Measurements from ENCODE around the gene PHF21B.

The PHF21B gene

DNA sequence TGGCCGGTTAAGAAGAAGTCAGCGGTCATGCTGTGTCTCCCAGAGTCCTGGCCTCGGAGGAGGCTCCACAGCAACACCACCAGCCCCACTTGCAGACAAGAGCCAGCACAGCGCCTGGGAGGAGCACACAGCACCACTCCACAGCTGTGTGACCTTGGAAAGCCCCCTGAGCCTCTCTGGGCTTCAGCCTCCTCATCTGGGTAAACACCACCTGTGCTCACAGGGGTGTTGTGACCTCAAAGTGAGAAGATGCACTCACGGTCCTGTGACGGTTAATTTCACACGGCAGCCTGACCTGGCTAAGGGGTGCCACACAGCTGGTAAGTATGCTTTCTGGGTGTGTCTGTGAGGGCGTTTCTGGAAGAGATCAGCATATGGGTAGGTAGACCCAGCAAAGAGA lies 54.7 kb downstream of the PHF21B start:
- DNase-seq: no peak

DNA sequence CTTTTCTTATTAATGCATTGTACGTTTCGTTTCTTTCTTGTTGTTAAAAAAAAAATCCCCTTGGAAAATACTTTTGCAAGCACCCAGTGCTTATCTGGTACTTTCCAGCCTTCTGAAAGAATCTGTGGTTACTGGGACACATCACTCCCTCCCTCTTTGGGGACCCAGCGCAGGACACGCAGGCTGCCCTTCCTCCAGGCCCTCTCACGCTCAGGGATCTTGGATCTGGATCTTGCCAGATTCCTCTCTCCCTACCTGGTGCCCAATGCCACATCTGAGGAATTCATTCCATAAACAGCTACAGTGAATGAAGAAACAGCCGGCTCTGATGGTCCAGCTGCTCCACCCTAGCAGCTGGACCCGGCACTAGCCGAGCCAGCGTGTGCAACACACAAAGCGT lies 55.7 kb downstream of the PHF21B start:
- no peak for DNase-seq

DNA sequence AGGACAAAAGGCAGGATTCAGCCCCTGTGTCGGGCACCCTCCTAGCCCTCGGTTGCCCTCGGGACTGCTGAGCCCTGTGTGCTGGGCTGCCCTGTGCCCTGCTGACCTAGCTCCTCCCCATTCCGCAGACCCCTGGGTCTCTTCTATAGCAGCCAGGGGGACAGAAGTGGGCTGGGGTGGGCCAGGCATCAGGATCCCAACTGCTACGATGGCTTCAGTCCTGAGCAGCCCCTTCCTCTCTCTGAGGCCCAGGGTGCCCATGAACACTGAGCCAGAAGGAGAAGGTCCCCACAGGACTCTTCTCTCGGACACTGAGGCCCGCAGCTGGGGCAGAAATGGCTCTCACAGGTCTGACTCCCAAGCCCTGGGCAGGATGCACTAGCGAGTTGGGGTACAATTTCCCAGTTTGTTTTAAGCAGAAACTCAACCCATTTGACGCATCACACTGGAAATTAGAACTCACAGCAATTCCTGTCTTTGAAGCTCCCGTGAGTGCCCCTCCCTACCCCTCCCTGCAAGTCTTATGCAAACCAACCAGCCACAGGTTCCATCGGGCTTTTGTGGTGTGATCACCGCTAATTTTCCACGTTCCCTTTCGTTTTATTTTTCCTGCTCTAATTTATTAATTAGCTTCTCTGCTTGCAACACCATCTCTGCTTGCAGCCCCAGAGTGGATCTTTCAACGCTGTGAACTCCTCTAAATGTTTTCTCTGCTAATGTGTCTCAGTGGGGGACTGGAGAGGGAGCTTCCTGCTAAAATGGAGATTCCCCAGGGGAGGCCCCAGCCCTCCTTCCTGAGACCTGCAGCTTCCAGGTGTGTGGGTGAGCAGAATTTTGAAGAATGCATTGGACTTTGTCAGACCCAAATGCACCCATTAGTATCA lies 56.7 kb downstream of the PHF21B start:
- DNase-seq: no peak

DNA sequence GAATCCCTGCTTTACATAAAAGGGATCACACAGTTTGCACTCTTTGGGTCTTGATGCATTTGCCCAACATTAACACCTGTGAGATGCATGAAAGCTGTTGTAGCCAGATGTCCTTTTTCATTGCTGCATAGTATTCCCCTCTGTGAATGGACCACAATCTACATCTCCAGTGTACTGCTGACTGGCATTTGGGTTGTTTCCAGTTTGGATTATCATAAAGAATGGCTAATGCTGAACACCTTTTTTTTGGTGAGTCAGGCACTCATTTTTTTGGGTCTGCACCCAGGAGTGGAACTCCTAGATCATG lies 58.3 kb downstream of the PHF21B start:
- DNase-seq: no peak

DNA sequence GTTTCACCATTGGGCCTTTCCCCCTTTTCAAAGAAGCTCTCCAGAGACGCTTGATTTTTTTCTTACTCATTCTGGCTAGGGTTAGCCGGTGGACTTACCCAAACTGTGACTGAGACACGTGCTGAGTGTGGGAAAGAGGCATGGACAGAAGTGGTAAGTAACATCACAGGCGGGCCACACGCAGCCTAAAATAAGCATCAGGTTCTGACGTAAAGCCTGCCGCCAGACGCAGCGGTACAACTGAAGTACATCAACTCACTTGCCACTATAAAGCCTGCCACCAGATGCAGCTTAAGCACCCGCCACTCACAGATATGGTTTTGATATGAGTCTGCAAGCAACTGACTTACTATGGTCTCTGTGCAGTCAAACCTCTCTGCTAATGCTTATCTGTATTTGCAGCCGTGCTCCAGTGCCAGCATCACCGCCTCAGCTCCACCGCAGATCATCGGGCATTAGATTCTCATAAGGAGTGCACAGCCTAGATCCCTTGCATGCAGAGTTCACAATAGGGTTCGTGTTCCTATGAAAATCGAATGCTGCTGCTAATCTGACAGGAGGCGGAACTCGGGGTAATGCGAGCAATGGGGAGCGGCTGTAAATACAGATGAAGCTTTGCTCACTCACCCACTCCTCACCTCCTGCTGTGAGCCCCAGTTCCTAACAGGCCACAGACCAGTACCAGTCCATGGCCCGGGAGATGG lies 58.8 kb downstream of the PHF21B start:
- DNase-seq: no peak

DNA sequence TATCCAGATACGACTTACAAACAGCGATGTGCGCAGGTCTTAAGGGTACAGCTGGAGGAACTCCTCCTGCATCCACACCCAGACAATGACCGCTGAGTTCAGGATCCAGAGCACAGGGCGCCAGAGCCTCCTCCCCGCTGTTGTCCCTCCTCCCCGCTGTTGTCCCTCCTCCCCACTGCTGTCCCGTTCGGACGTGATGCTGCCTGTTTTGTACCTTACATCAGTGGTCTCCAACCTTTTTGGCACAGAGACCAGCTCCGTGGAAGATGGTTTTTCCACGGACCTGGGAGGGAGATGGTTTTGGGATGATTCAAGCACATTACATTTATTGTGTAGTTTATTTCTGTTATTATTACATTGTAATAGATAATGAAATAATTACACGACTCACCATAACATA lies 62.0 kb downstream of the PHF21B start:
- DNase-seq: no peak

DNA sequence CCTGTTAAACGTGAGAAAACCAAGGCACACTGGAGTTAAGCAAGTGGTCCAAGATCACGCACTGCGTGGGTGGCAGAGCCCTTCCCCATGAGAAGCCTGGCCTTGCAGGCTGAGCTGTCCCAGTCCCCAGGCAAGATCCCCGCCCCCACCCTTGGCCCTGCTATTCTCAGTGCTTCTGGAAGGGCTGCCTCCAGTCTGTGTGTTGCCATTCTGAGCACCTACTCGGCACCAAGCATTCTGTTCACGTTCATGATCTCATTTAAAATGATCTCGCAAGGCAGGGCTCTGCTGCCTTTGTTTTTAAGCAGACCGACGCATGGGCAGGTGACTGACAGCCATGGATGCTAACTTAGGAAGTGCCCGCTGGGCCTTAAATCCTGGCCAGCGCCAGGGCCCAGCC lies 62.8 kb downstream of the PHF21B start:
- no peak for DNase-seq

DNA sequence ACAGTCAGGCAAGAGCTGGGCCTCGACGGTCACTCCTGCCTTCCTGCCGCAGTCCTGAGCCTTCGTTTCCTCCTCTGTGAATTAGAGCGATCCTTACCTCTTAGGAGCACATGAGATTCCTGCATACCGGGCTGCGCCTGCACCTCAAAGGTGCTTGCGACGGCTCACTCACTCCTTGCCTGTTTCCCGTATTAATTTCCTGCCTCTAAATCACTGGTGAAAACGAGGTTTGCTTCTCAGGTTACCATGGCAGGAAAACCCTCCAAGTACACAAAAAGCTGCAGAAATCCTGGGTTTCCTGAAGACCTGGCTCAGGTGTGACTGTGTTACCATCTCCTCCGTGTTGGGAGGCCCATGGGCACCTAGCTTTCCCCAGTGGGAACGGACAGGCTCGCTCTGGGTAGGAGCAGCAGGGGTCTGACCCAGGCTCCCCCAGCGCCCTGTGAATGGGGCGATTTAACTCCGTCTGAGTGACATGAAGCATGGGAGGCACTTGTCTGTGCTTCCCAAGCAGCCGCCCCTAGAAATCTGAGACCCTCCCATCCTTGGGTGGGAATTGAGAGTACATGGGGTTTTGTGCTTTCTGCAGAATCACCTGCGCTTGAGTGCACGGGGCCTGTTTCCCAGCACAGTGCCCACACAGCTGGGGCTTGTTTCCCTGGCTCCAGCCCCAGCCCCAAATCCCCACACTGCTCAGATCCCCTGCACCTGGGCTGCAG lies 64.8 kb downstream of the PHF21B start:
- DNase-seq: no peak

DNA sequence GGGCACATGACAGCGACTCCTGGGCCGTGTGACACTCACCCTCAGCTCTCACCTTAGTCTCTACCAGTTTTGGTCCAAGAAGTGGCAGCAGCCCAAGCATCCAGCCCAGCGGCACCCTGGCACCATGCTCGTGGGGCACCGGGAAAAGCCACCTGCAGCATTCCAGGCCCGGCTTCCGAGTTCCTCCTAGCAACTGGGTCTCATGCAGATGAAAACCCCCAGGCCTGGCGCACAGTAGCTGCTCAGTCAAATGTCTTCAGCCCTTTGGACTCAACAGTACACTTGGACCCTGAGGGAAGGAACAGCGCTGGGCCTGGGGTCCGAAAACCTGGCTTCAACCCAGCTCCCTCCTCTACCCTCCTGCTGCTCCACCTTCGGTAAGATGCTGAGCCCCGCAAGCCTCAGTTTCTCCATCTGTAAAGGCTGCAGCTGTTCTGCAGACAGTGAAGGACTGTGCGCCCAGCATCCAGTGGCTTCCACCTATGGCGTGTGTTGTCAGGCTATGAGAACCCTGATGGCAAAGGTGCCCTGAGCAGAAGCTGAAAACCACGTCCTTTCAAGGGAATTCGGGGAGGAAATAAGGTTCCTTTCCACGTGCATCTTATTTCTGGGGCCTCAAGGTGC lies 66.0 kb downstream of the PHF21B start:
- no peak for DNase-seq

DNA sequence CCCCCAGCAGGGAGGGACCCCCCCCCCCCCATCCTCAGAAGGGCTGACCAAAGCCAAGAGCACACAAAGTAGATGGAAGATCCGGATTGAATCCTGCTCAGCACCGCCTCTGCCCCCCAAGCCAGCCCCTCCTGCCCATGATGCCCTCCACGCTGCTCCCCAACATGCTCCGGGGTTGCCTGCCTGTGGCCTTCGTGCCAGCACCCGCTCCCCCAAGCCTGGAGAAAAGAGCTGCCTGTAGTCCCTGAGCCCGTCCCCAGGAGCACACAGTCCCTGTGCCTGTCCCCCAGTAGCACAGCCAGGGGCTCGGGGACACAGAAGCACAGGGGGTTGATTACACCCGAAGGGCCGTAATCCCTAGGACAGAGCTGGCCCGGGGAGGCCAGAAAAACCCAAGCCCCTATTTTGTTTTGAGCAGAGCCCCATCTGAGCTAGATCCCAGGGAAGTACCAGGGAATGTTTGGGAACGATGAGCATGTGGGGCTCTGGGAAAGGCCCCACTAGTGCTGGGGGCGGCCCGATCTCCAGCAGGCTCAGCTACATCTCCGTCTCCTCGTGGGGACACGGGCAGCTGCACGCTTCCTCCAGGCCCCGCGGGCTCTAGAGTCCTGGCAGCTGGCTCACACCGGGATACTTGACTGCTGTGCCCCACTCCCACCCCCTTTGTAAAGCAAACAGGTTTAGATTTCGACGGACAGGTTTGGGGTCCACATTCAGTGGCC lies 66.7 kb downstream of the PHF21B start:
- no peak for DNase-seq

DNA sequence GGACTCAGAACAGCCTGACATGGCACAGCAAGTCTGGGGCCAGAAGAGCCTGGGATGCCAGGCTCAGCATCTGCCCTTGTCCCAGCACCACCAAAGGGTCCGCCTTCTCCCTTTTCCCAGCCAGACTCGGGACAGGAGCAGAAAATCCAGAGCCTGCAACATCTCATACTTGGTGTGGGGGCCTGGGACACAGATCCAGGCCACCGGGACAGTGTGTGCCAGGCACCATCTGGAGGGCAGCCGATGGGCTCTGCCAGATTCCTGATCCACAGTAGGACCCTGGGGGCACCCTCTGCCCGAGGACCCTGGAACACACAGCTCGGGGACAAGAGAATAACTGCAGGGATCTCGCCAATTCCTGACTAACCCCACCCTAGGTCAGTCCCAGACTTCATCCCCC lies 67.7 kb downstream of the PHF21B start:
- no peak for DNase-seq

DNA sequence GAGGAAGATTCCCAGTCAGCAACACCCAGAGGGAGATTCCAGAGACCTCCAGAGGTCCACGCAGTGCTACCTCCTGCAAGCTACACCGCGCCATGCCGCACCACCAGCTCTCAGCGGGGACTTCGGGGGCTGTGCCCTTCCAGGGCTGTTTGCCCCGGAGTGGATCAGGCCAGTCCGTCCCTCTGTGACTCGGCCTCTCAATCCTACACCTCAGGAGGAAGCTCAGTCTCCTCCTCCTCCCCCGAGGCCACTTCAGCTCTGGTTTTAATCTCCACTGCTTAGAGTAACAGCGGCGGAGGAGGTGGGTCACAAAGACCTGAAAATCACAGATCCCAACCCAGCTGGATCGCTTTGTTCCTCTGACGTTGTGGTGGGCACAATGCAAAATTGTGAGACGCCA lies 68.6 kb downstream of the PHF21B start:
- DNase-seq: no peak

DNA sequence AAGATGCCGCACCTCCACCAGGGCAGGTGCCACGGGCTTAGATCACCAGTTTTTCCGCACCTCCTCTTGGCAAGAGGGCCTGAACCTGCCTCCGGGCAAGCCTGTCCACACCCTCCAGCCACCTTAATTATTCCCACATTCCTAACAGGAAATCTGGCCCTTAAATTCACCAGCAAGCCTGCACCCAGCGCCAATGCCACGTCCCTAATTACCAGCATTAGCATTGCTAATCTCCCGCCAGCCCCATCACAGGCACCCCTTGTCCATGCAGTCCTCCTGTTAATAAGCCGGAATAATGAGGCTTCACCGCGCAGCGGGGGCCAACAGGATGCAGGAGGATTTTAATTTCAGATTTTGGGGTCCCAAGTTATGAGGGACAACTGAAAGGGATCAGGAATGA lies 69.7 kb downstream of the PHF21B start:
- no peak for DNase-seq

DNA sequence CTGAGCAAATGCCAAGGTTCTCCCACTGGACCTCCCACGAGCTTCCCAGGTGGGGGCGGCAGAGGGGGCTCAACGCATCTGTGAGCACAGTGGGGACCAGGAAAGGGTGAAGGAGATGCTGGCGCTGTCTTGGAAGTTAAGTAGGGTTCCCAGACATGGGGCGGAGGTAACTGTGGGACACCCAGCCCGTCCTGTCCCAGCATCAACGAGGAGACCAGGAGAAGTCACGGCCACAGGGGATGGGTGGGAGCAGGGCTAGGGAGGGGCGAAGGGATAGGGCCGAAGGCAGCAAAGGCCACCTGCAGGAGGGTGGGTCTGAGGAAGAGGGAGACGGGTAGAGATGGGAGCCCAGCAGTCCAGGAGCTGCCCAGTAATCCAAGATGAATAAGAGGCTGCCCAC lies 70.4 kb downstream of the PHF21B start:
- DNase-seq: no peak

DNA sequence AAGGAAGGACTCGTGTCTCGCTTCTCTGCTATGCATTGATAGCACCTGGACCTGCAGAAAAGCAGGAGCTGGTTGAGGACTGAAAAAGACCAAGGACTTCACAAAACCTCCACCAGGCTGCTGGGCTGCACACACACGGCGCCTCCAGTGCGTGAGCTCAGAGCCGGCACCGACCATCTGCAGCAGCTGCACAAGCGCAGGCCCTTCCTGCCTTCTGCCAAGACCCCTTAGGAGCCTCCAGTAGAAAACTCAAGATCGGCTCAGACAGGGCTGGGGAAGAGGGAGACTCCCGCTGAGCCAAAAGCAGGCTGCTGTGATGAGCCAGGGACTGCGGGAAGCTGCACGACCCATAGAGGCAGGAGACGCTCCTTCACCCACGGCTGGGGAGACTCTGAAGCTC lies 70.9 kb downstream of the PHF21B start:
- DNase-seq: no peak

DNA sequence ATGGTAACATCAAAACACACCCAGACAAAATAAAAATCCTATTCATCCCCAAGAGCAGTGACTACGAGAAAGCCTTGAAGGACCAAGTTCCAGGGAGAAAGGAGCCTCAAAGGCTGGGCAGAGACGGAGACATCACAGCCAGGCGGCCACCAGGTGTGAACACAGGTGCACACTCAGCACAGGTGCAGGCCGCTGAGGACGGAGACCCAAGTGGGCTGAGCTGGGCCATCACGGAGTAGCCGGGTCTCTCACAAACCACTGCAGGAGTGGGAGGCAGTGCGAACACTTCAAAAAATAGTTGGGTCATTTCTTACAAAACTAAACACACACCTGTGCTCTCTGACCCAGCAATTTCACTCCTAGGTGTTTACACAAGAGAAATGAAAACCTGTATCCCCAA lies 72.6 kb downstream of the PHF21B start:
- DNase-seq: no peak

DNA sequence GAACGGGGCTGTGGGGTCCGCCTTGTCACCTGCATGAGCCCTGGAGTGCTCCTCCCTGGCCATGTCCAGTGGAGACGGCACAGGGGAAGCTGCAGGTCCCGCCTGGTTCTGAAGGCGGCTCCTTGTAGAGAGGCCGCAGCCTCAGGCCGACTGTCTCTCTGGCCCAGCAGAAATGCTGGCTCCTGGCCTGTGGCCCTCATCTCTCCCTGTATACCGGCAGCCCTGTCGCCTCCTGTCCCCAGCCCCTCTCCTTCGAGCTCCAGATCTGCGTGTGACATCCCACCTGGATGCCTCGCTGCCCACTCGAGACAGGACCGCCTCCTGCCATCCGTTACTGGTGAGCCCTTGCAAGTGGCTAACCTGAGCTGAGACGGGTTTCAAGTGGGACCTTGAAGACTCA lies 73.6 kb downstream of the PHF21B start:
- DNase-seq: no peak

DNA sequence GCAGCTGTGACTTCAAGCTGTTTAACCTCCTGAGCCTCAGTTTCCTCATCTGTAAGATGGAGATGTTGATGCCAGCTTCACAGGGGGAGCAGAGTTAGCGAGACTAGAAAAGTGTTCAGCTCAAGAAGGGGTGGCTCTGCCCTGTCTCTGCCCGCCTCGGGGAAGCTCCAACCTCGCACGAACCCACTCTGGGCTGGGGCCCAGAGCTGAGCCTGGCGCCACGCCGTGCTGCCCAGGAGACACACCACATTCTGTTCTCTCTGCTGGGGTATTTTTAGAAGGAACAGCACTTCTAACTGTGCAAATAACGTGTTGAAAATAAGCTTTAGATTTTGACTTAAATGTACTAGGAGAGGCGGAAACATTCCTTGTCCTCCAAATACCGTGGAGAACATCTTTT lies 74.1 kb downstream of the PHF21B start:
- no peak for DNase-seq

DNA sequence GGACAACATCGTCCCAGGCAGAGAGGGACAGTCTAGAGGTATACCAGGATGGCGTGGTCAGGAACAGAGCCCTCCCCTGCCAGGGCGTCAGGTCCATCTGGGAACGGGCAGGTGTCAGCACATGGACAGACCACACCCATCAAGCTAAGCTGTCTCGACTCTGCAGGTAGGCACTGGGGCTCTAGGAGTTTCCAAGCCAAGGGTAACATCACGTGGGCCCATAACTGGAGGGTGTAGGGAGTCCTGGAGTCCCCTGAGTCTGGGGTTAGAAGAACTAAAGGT lies 75.4 kb downstream of the PHF21B start:
- no peak for DNase-seq

DNA sequence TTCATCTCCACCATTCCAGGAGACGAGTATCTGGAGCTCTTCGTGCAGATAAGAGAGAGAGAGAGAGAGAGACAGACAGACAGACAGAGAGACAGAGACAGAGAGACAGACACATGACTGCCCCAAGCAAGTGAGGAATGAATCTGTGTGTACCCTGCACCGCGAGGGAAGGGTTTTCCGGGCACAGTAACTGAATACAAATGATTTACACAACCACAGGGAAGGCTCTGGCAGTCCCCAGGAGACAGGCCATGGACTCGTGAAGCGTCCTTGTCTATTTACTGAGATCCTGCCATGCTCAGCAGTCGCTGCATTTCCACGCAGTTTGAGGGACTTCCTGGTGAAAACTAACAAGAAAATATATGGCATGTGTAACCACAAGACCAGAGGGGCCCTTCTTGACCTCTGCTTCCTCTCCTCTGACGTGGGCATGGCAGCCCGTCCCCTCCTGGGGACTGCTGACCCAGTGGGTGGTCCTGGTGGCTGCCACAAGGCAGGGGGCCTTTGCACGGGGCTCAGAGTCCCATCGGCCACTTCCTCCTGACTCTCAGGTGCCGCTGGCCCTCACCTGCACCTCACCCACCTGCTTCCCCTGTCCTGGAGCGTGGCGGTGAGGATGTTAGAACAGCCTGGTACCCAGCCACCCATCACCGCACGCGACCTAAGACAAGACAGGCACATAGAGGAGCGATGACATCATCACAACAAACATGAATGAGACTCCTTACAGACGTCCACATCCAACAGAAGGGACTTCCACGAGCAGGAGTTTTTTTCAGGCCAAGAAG lies 75.9 kb downstream of the PHF21B start:
- no peak for DNase-seq

DNA sequence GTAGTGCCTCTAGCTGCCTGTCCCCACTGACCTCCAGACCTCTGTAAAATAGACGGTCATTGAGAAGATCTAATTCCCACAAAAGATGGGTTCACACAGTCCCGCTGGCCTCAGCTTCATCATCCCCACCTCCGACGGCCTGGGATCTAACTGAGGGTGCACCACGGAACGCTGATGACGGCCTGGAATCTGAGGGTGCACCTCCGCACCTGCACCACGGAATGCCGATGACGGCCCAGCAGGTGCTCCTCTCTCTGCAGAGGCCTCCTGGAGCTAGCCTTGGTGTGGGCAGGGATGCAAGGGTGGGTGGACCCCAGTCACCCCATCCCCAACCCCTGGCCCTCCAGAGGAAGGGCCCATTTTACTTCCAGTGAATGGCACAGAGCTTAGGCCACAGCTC lies 77.3 kb downstream of the PHF21B start:
- no peak for DNase-seq

DNA sequence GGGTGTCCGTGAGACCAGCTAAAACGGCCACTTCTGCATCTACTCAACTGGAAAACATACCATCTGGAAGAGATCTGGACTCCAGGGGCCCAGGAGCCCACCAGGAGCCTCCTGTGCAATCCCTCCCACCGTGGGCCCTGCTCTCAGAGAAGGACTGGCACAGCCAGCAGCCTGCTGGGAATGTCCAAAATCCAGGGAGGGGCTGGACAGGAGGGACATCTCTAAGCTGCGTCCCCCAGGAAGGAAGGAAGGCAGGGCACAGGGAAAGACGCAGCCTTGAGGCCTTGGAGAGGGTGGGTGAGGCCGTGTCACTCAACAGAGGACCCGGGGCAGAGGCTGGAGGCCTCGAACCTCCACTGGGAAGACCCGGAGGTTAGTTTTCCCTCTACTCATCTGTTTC lies 78.0 kb downstream of the PHF21B start:
- no peak for DNase-seq

All from activated CD8-positive, alpha-beta memory T cell treated with anti-CD3 and anti-CD28 coated beads, Interleukin-2, amount 50 U/mL, for 4 hours (primary cell).